IPS-18c (cell line): ENCODE measurements around the gene EVI5.
"Not testable (repeated sequence)": the region's sequence is repeated elsewhere in the genome, so short reads cannot be mapped to it uniquely, and the experiment has no call there.

Experiments used
- H3K4me3 ChIP-seq: 2 replicates; pipeline ENCODE4 v1.7.0; 2013; ENCODE audit warnings: low read depth, mild to moderate bottlenecking, low read length, moderate library complexity; ENCODE audit not compliant: insufficient read depth
- H3K9me3 ChIP-seq: one replicate; pipeline ENCODE4 v1.6.1; 2013; ENCODE audit warnings: mild to moderate bottlenecking, low read length, moderate library complexity; ENCODE audit not compliant: control insufficient read depth, insufficient read depth

The EVI5 gene

GRCh38 chr1:92572520-92572919 lies 212.4 kb downstream of the EVI5 start:
- no peaks in the 10 kb centered on the region for H3K9me3 ChIP-seq
- no peak overlapping the region for H3K4me3 ChIP-seq

GRCh38 chr1:92571578-92571977 lies 213.3 kb downstream of the EVI5 start:
- Histone ChIP-seq H3K9me3 (no peaks in the 10 kb centered on the region), H3K4me3 (no peak overlapping the region)

- no peaks in the 10 kb centered on the region for H3K9me3 ChIP-seq
- no peak overlapping the region for H3K4me3 ChIP-seq
Measured at GRCh38 chr1:92567211-92567868, 217.6 kb downstream of the EVI5 start.

- Histone ChIP-seq H3K4me3 (no peak overlapping the region), H3K9me3 (no peaks in the 10 kb centered on the region)
Measured at GRCh38 chr1:92563457-92564216, 221.3 kb downstream of the EVI5 start.

- Histone ChIP-seq H3K9me3 (no peaks in the 10 kb centered on the region), H3K4me3 (no peak overlapping the region)
Measured at GRCh38 chr1:92556350-92556749, 228.6 kb downstream of the EVI5 start.

- no peaks in the 10 kb centered on the region for H3K9me3 ChIP-seq
- no peak overlapping the region for H3K4me3 ChIP-seq
Measured at GRCh38 chr1:92554216-92554615, 230.7 kb downstream of the EVI5 start.

GRCh38 chr1:92551916-92552315 lies 233.0 kb downstream of the EVI5 start:
- no peak overlapping the region for H3K4me3 ChIP-seq
- H3K9me3 ChIP-seq: no peaks in the 10 kb centered on the region

GRCh38 chr1:92544756-92545165 lies 240.1 kb downstream of the EVI5 start:
- no peak overlapping the region for H3K4me3 ChIP-seq
- H3K9me3 ChIP-seq: no peaks in the 10 kb centered on the region

- H3K4me3 ChIP-seq: no peak overlapping the region
- no peaks in the 10 kb centered on the region for H3K9me3 ChIP-seq
Measured at GRCh38 chr1:92543131-92544055, 241.5 kb downstream of the EVI5 start.

- H3K4me3 ChIP-seq: no peak overlapping the region
- no peaks in the 10 kb centered on the region for H3K9me3 ChIP-seq
Measured at GRCh38 chr1:92538413-92539061, 246.4 kb downstream of the EVI5 start.

GRCh38 chr1:92538048-92538412 lies 246.9 kb downstream of the EVI5 start:
- Histone ChIP-seq H3K9me3 (no peaks in the 10 kb centered on the region), H3K4me3 (no peak overlapping the region)

GRCh38 chr1:92536980-92537884 lies 247.7 kb downstream of the EVI5 start:
- H3K9me3 ChIP-seq: no peaks in the 10 kb centered on the region
- H3K4me3 ChIP-seq: no peak overlapping the region

- no peaks in the 10 kb centered on the region for H3K9me3 ChIP-seq
- H3K4me3 ChIP-seq: no peak overlapping the region
Measured at GRCh38 chr1:92536211-92536979, 248.5 kb downstream of the EVI5 start.

GRCh38 chr1:92532371-92532770 lies 252.5 kb downstream of the EVI5 start:
- H3K4me3 ChIP-seq, H3K9me3 ChIP-seq: not testable (repeated sequence)

- not testable (repeated sequence) for H3K9me3 ChIP-seq, H3K4me3 ChIP-seq
Measured at GRCh38 chr1:92531939-92532338, 253.0 kb downstream of the EVI5 start.

- no peak overlapping the region for H3K4me3 ChIP-seq
- H3K9me3 ChIP-seq: no peaks in the 10 kb centered on the region
Measured at GRCh38 chr1:92527670-92528069, 257.2 kb downstream of the EVI5 start.
